ENCODE measurements around the gene GAREM2. TPM values are rescaled to one million over a fixed set of nuclear protein-coding genes. Genes with fewer than 3 reads are reported as not detected.

The GAREM2 gene
- total RNA-seq, 2 experiments from 2014 or later, result 4.2 to 4.5 TPM

- CTCF ChIA-PET, result no interaction called here
- POLR2A ChIA-PET, result no interaction called here
These were observed 4.1 kb upstream of the GAREM2 start for GRCh38 chr2:26168785-26169184.

- ChIA-PET CTCF (no interaction called here), POLR2A (no interaction called here)
These were observed 3.7 kb upstream of the GAREM2 start for GRCh38 chr2:26169226-26169625.

- ChIA-PET CTCF (no interaction called here), POLR2A (no interaction called here)
These were observed 3.0 kb upstream of the GAREM2 start for GRCh38 chr2:26169681-26170414.

- ChIA-PET CTCF (interaction anchor here (0.9 kb wide), 1 partner anchor 26 kb away, joined by 3 read pairs; no protein-coding TSS in a partner anchor), POLR2A (no interaction called here)
These were observed 2.1 kb upstream of the GAREM2 start for GRCh38 chr2:26170795-26171194.

GRCh38 chr2:26172189-26172870 lies 558 bp upstream of the GAREM2 start:
- ChIA-PET POLR2A (interaction anchor here (0.5 kb wide), 1 partner anchor 1039 kb away, joined by 4 read pairs; the partner anchor contains the start of genes ATRAID and SLC5A6), CTCF (interaction anchor here (0.5 to 1.1 kb wide), 3 partner anchors 12 to 60 kb away, joined by 3 to 6 read pairs (median 3); no protein-coding TSS in a partner anchor)

GRCh38 chr2:26173776-26174482 lies 1.0 kb downstream of the GAREM2 start:
- POLR2A ChIA-PET, result no interaction called here
- CTCF ChIA-PET, result no interaction called here

GRCh38 chr2:26174691-26175465 lies 2.0 kb downstream of the GAREM2 start:
- POLR2A ChIA-PET, result no interaction called here
- CTCF ChIA-PET, result no interaction called here

- ChIA-PET CTCF (no interaction called here), POLR2A (no interaction called here)
These were observed 2.8 kb downstream of the GAREM2 start for GRCh38 chr2:26175466-26176278.

- POLR2A ChIA-PET, result no interaction called here
These were observed 3.4 kb downstream of the GAREM2 start for GRCh38 chr2:26176279-26176615.

GRCh38 chr2:26177122-26177521 lies 4.2 kb downstream of the GAREM2 start:
- ChIA-PET CTCF (interaction anchor here (1.6 kb wide), 1 partner anchor 227 kb away, joined by 3 read pairs; no protein-coding TSS in a partner anchor), POLR2A (no interaction called here)

More at GRCh38 chr2:26176279-26176615, 3.4 kb downstream of the GAREM2 start:
- CTCF ChIA-PET, result no interaction called here

GRCh38 chr2:26178246-26178645 lies 5.4 kb downstream of the GAREM2 start:
- ChIA-PET CTCF (interaction anchor here (0.8 to 1.6 kb wide), 2 partner anchors 152 to 228 kb away, joined by 3 to 7 read pairs; no protein-coding TSS in a partner anchor), POLR2A (interaction anchor here (0.7 kb wide), 1 partner anchor 1721 kb away, joined by 8 read pairs; no protein-coding TSS in a partner anchor)

- ChIA-PET CTCF (interaction anchor here (0.8 to 1.6 kb wide), 3 partner anchors 151 to 324 kb away, joined by 3 to 7 read pairs (median 3); no protein-coding TSS in a partner anchor), POLR2A (interaction anchor here (0.7 kb wide), 1 partner anchor 1721 kb away, joined by 8 read pairs; no protein-coding TSS in a partner anchor)
These were observed 6.0 kb downstream of the GAREM2 start for GRCh38 chr2:26178746-26179436.

- ChIA-PET POLR2A (no interaction called here), CTCF (interaction anchor here (1.1 kb wide), 1 partner anchor 325 kb away, joined by 3 read pairs; no protein-coding TSS in a partner anchor)
These were observed 6.6 kb downstream of the GAREM2 start for GRCh38 chr2:26179446-26179913.

- ChIA-PET POLR2A (interaction anchor here (0.6 kb wide), 1 partner anchor 238 kb away, joined by 3 read pairs; no protein-coding TSS in a partner anchor), CTCF (no interaction called here)
These were observed 9.6 kb downstream of the GAREM2 start for GRCh38 chr2:26182441-26182840.

GRCh38 chr2:26182887-26183630 lies 10.2 kb downstream of the GAREM2 start:
- ChIA-PET CTCF (interaction anchor here (0.6 kb wide), 1 partner anchor 131 kb away, joined by 3 read pairs; no protein-coding TSS in a partner anchor), POLR2A (no interaction called here)

GRCh38 chr2:26184121-26184520 lies 11.2 kb downstream of the GAREM2 start:
- POLR2A ChIA-PET, result interaction anchor here (1.0 kb wide), 1 partner anchor 151 kb away, joined by 3 read pairs; the partner anchor contains the start of gene RAB10
- CTCF ChIA-PET, result interaction anchor here (0.5 to 1.6 kb wide), 10 partner anchors 9 to 193 kb away, joined by 3 to 7 read pairs (median 4); partner anchors contain the start of genes HADHA and HADHB
